IMR-90 (cell line): ENCODE data around the gene MSH5. TPM values are rescaled to one million over a fixed set of nuclear protein-coding genes. Genes with fewer than 3 reads are reported as not detected.

Experiments
- ATAC-seq: fragments of 200-7000 bp; cut with Tn5 transposase; 2 replicates; pipeline ENCODE4 v1.9.1; 2020; ENCODE audit warnings: low read depth, mild to moderate bottlenecking, moderate library complexity
- BruUV-seq: library from RNA; stranded (reverse); fragments of 400-500 nt; replicated peaks from 2 replicates; lab custom pipeline; 2021; lab: Mats Ljungman, UMichigan
- CTCF ChIA-PET: fragments of 300-600 bp; formaldehyde crosslinking; extraction: SDS; loops from one replicate; lab custom pipeline; 2021; ENCODE audit warnings: antibody characterized with exemption; lab: Yijun Ruan, JAX
- POLR2A ChIA-PET: fragments of 300-600 bp; sonication (Branson Sonifier 250); formaldehyde crosslinking; loops from one replicate; lab custom pipeline; 2022; ENCODE audit warnings: antibody characterized with exemption; ENCODE audit not compliant: unreplicated experiment; lab: Charles Lee
- DNase-seq: peaks from one replicate; pipeline ENCODE4 v3.0.0; 2013
- H2AFZ ChIP-seq: replicated peaks from 2 replicates; pipeline ENCODE3; 2013; ENCODE audit warnings: low read length, mild to moderate bottlenecking; ENCODE audit not compliant: poor library complexity
- H2AK5ac ChIP-seq: 2 replicates; pipeline ENCODE4 v1.6.1; 2013; ENCODE audit warnings: low read depth, low read length, inconsistent platforms
- H2AK9ac ChIP-seq: replicated peaks from 2 replicates; pipeline ENCODE3; 2013; ENCODE audit warnings: mild to moderate bottlenecking, low read depth, low read length, moderate library complexity; ENCODE audit not compliant: poor library complexity
- H2BK120ac ChIP-seq: 2 replicates; pipeline ENCODE4 v1.6.1; 2013; ENCODE audit warnings: low read depth, low read length, inconsistent platforms
- H2BK15ac ChIP-seq: 3 replicates; pipeline ENCODE4 v1.6.1; 2013; ENCODE audit warnings: low read depth, low read length, inconsistent platforms
- H2BK20ac ChIP-seq: 2 replicates; pipeline ENCODE4 v1.6.1; 2013; ENCODE audit warnings: low read depth, mild to moderate bottlenecking, inconsistent platforms, low read length, moderate library complexity
- H2BK5ac ChIP-seq: 2 replicates; pipeline ENCODE4 v1.6.1; 2013; ENCODE audit warnings: mild to moderate bottlenecking, low read depth, low read length, inconsistent platforms; ENCODE audit not compliant: poor library complexity, severe bottlenecking
- H3K14ac ChIP-seq: replicated peaks from 2 replicates; pipeline ENCODE4 v1.6.1; 2013; ENCODE audit warnings: low read depth, low read length, inconsistent platforms
- H3K18ac ChIP-seq: 2 replicates; pipeline ENCODE4 v1.6.1; 2013; ENCODE audit warnings: low read depth, low read length, control low read depth
- H3K23ac ChIP-seq: 2 replicates; pipeline ENCODE4 v1.6.1; 2013; ENCODE audit warnings: low read depth, low read length, inconsistent platforms
- H3K27ac ChIP-seq: 2 replicates; pipeline ENCODE4 v1.5.1; 2013; ENCODE audit warnings: mild to moderate bottlenecking, control low read depth, low read length; ENCODE audit not compliant: insufficient read depth
- H3K27me3 ChIP-seq: 2 replicates; pipeline ENCODE4 v1.6.1; 2013; ENCODE audit warnings: low read length; ENCODE audit not compliant: control insufficient read depth, insufficient read depth
- H3K36me3 ChIP-seq: 2 replicates; pipeline ENCODE4 v1.6.1; 2013; ENCODE audit warnings: low read length, mixed read lengths; ENCODE audit not compliant: control insufficient read depth, insufficient read depth
- H3K4ac ChIP-seq: 2 replicates; pipeline ENCODE4 v1.6.1; 2013; ENCODE audit warnings: low read depth, low read length, inconsistent platforms
- H3K4me1 ChIP-seq: 2 replicates; pipeline ENCODE4 v1.6.1; 2013; ENCODE audit warnings: low read length, mixed read lengths; ENCODE audit not compliant: control insufficient read depth, insufficient read depth
- H3K4me2 ChIP-seq: 2 replicates; pipeline ENCODE4 v1.6.1; 2013; ENCODE audit warnings: low read depth, mild to moderate bottlenecking, control low read depth, low read length, moderate library complexity
- H3K4me3 ChIP-seq: 2 replicates; pipeline ENCODE4 v1.5.1; 2013; ENCODE audit warnings: low read depth, mild to moderate bottlenecking, control low read depth, low read length, moderate library complexity; ENCODE audit not compliant: insufficient read depth
- H3K56ac ChIP-seq: 2 replicates; pipeline ENCODE4 v1.6.1; 2013; ENCODE audit warnings: low read length, inconsistent platforms; ENCODE audit not compliant: insufficient read depth; ENCODE audit errors: extremely low read depth
- H3K79me1 ChIP-seq, 2 experiments: 2 replicates each; pipeline ENCODE4 v1.6.1; 2013; ENCODE audit warnings: low read length in 2 of 2, inconsistent platforms in 1 of 2, low read depth in 1 of 2
- H3K9ac ChIP-seq: 2 replicates; pipeline ENCODE4 v1.6.1; 2013; ENCODE audit warnings: low read depth, low read length, control low read depth
- H3K9me1 ChIP-seq: 2 replicates; pipeline ENCODE4 v1.6.1; 2013; ENCODE audit warnings: low read length, inconsistent platforms; ENCODE audit not compliant: insufficient read depth
- H3K9me3 ChIP-seq: 2 replicates; pipeline ENCODE4 v1.6.1; 2013; ENCODE audit warnings: low read length; ENCODE audit not compliant: control insufficient read depth, insufficient read depth
- H4K20me1 ChIP-seq: 2 replicates; pipeline ENCODE4 v1.6.1; 2013; ENCODE audit warnings: low read length, inconsistent platforms; ENCODE audit not compliant: insufficient read depth
- H4K5ac ChIP-seq: 2 replicates; pipeline ENCODE4 v1.6.1; 2013; ENCODE audit warnings: mild to moderate bottlenecking, low read depth, low read length, control low read depth
- H4K8ac ChIP-seq, 2 experiments: 2 replicates each; pipeline ENCODE4 v1.6.1; 2013; ENCODE audit warnings: low read depth in 2 of 2, low read length in 2 of 2, control low read depth in 1 of 2, inconsistent platforms in 1 of 2
- H4K91ac ChIP-seq: 2 replicates; pipeline ENCODE4 v1.6.1; 2013; ENCODE audit warnings: low read depth, low read length, inconsistent platforms; ENCODE audit not compliant: insufficient read depth
- BHLHE40 ChIP-seq: fragments of 150-350 bp; IDR thresholded peaks from 2 replicates; pipeline ENCODE4 v1.6.1; 2016; ENCODE audit warnings: mild to moderate bottlenecking, low read depth, low read length
- CEBPB ChIP-seq: IDR thresholded peaks from 2 replicates; pipeline ENCODE4 v1.6.1; 2012; ENCODE audit warnings: low read depth, low read length, improper control_type of control experiment
- CHD1 ChIP-seq: IDR thresholded peaks from 2 replicates; pipeline ENCODE4 v1.6.1; 2012; ENCODE audit warnings: low read depth, low read length, improper control_type of control experiment
- FOS ChIP-seq: fragments of 150-350 bp; IDR thresholded peaks from 2 replicates; pipeline ENCODE4 v1.6.1; 2016; ENCODE audit warnings: low read depth, low read length
- MAZ ChIP-seq: IDR thresholded peaks from 2 replicates; pipeline ENCODE4 v1.6.1; 2012; ENCODE audit warnings: low read depth, mild to moderate bottlenecking, low read length, improper control_type of control experiment, moderate library complexity, borderline replicate concordance
- MXI1 ChIP-seq: IDR thresholded peaks from 2 replicates; pipeline ENCODE4 v1.6.1; 2012; ENCODE audit warnings: low read depth, mild to moderate bottlenecking, low read length, moderate library complexity, borderline replicate concordance
- NFE2L2 ChIP-seq: fragments of 150-350 bp; IDR thresholded peaks from 2 replicates; pipeline ENCODE4 v1.6.1; 2016; ENCODE audit warnings: low read depth, mild to moderate bottlenecking, low read length
- POLR2A ChIP-seq: IDR thresholded peaks from 2 replicates; pipeline ENCODE4 v1.6.1; 2012; ENCODE audit warnings: mild to moderate bottlenecking, low read depth, low read length
- RAD21 ChIP-seq: IDR thresholded peaks from 2 replicates; pipeline ENCODE4 v1.6.1; 2012; ENCODE audit warnings: low read length, improper control_type of control experiment
- RCOR1 ChIP-seq: IDR thresholded peaks from 2 replicates; pipeline ENCODE4 v1.6.1; 2012; ENCODE audit warnings: mild to moderate bottlenecking, low read length, improper control_type of control experiment; ENCODE audit not compliant: insufficient replicate concordance
- WGBS, 2 experiments: methylation state at CpG; one replicate each; pipeline versions ENCODE4 v1.1.5 to v1.1.7; 2013; ENCODE audit warnings: missing lambda C conversion rate in 2 of 2; ENCODE audit not compliant: insufficient read length in 1 of 2; ENCODE audit errors: extremely low coverage in 2 of 2; 5-methylcytosine and 5-hydroxymethylcytosine counted together
- dilution Hi-C: fragments of 300-500 bp; cut with HindIII; formaldehyde crosslinking; loops from one replicate; pipeline ENCODE4 v1.14.3; 2018; ENCODE audit warnings: low sequenced_read_pairs; ENCODE audit not compliant: unreplicated experiment
- in situ Hi-C: fragments of 300-500 bp; cut with MboI; formaldehyde crosslinking; loops from 3 replicates; pipeline ENCODE4 v1.14.3; 2019; ENCODE audit warnings: low sequenced_read_pairs, inconsistent platforms, mixed read lengths
- intact Hi-C: fragments of 100-400 bp; cut with micrococcal nuclease; formaldehyde crosslinking; loops from 2 replicates; pipeline ENCODE4 v1.10.0; 2022
- polyA plus RNA-seq, 3 experiments: library from polyadenylated mRNA; depleted of rRNA; stranded (reverse); fragments of >200 nt; gene quantifications; 2 replicates each; pipeline ENCODE4 v1.2.3, GENCODE V29; 2012; ENCODE audit warnings: low replicate concordance in 1 of 3
- total RNA-seq: library from RNA; depleted of rRNA; stranded (reverse); fragments of >200 nt; gene quantifications from 2 replicates; pipeline ENCODE4 v1.2.3, GENCODE V29; 2012
- TF ChIP-seq, protein P1 (sequence below): fragments of 150-350 bp; IDR thresholded peaks from 2 replicates; pipeline ENCODE4 v1.6.1; 2017; ENCODE audit warnings: mild to moderate bottlenecking, antibody characterized with exemption, low read length, low read depth
- TF ChIP-seq, protein P2 (sequence below): conservative IDR thresholded peaks from 2 replicates; pipeline ENCODE4 v1.5.1; 2012; ENCODE audit warnings: mild to moderate bottlenecking, low read depth, low read length, improper control_type of control experiment

MSH5 gene
- total and polyA plus RNA-seq, 2 of the 4 experiments (the other 2 are of a cell fraction) = 5.6 to 15.7 TPM

- ATAC-seq (peak; percentile 94), DNase-seq (peak; percentile 98)
- CTCF ChIA-PET = interaction anchor here (0.7 to 1.3 kb wide), 3 partner anchors 13 to 88 kb away, joined by 3 read pairs; no protein-coding TSS in a partner anchor
- dilution Hi-C loops (no loop called here), in situ Hi-C loops (no loop called here), intact Hi-C loops (loop anchor here (1.0 to 2.0 kb wide), 3 partner anchors 28 to 131 kb away; no protein-coding TSS in a partner anchor)
- Histone ChIP-seq H3K9me1 (peaks cover 10% of the 10 kb centered on the region), H3K4me1 (peaks cover 6% of the 10 kb centered on the region), H2AK5ac (peak within 1 kb of the TSS; percentile 35), H4K20me1 (0 out of 2 replicates have a peak, but pooled peaks cover 7% of the 10 kb centered on the region), H3K23ac (peak within 1 kb of the TSS; percentile 78), H2AK9ac (peak within 1 kb of the TSS; percentile 88), H3K18ac (peak within 1 kb of the TSS; percentile 83), H3K36me3 (peaks cover 10% of the 10 kb centered on the region), H2BK5ac (peak within 1 kb of the TSS; percentile 93), H2BK120ac (peak within 1 kb of the TSS; percentile 9), H2AFZ (peak within 1 kb of the TSS; percentile 92), H4K5ac (peak within 1 kb of the TSS; percentile 91), H2BK15ac (peak within 1 kb of the TSS; percentile 21; the same call in 1 of the 3 replicates), H3K79me1 (peaks cover 21 to 36% of the 10 kb centered on the region in 2 experiments), H3K4me2 (peak within 1 kb of the TSS; percentile 97), H3K56ac (peak within 1 kb of the TSS; percentile 77), H3K27me3 (no peaks in the 10 kb centered on the region), H3K27ac (peak within 1 kb of the TSS; percentile 82), H3K14ac (peak within 1 kb of the TSS; percentile 90), H3K9me3 (no peaks in the 10 kb centered on the region), H4K91ac (peak within 1 kb of the TSS; percentile 77), H3K4ac (peak within 1 kb of the TSS; percentile 70), H3K4me3 (peak within 1 kb of the TSS; percentile 67), H4K8ac (peak within 1 kb of the TSS; percentile 79 to 97), H3K9ac (peak within 1 kb of the TSS; percentile 77), H2BK20ac (no peak within 1 kb of the TSS)
- BruUV-seq = no TSS peak
- POLR2A ChIA-PET = interaction anchor here (0.5 to 1.2 kb wide), 2 partner anchors 42 to 97 kb away, joined by 3 to 11 read pairs; partner anchors contain the start of gene C6orf47
- 4% methylated on average over 29 of the region's 54 CpGs; no CpG with 5 or more reads in 1 of the 2 experiments for WGBS, 2 experiments
- TF ChIP-seq POLR2A (peak; percentile 91), NFE2L2 (no peak), CEBPB (peak; percentile 100), MAZ (peak; percentile 87; the same call in 1 of the 2 replicates), CHD1 (no peak), RAD21 (no peak), MXI1 (peak; percentile 42; the same call in 1 of the 2 replicates), RCOR1 (no peak), FOS (no peak), BHLHE40 (peak; percentile 77)
- TF ChIP-seq, protein P1, sequence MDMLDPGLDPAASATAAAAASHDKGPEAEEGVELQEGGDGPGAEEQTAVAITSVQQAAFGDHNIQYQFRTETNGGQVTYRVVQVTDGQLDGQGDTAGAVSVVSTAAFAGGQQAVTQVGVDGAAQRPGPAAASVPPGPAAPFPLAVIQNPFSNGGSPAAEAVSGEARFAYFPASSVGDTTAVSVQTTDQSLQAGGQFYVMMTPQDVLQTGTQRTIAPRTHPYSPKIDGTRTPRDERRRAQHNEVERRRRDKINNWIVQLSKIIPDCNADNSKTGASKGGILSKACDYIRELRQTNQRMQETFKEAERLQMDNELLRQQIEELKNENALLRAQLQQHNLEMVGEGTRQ = no peak
- TF ChIP-seq, protein P2, sequence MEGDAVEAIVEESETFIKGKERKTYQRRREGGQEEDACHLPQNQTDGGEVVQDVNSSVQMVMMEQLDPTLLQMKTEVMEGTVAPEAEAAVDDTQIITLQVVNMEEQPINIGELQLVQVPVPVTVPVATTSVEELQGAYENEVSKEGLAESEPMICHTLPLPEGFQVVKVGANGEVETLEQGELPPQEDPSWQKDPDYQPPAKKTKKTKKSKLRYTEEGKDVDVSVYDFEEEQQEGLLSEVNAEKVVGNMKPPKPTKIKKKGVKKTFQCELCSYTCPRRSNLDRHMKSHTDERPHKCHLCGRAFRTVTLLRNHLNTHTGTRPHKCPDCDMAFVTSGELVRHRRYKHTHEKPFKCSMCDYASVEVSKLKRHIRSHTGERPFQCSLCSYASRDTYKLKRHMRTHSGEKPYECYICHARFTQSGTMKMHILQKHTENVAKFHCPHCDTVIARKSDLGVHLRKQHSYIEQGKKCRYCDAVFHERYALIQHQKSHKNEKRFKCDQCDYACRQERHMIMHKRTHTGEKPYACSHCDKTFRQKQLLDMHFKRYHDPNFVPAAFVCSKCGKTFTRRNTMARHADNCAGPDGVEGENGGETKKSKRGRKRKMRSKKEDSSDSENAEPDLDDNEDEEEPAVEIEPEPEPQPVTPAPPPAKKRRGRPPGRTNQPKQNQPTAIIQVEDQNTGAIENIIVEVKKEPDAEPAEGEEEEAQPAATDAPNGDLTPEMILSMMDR = no peak
Observed at GRCh38 chr6:31702819-31703716, 36.7 kb upstream of the MSH5 start, which contains the start of gene ABHD16A. Gene ABHD16A, minus strand, starts transcription at chr6:31703324. Its CDS starts 43 bp downstream, at chr6:31703281.
